RWPE1 (cell line): Measurements from ENCODE around the gene OTOG.

Experiments used
- CTCF ChIA-PET: fragments of 350-600 bp; sonication (Branson Sonifier 250); formaldehyde crosslinking; extraction: SDS; loops from one replicate; lab custom pipeline; 2021; lab: Yijun Ruan, JAX
- POLR2A ChIA-PET: fragments of 400-600 bp; formaldehyde crosslinking; extraction: SDS; loops from one replicate; lab custom pipeline; 2020; ENCODE audit warnings: antibody characterized with exemption; ENCODE audit not compliant: low non-redundant PET; lab: Yijun Ruan, JAX
- DNase-seq: peaks from one replicate; pipeline ENCODE4 v3.0.0; 2012; ENCODE audit warnings: low spot score
- H3K27ac ChIP-seq: fragments of 450-650 bp; 2 replicates; pipeline ENCODE4 v1.5.1; 2017
- TF ChIP-seq, protein P1 (sequence below): fragments of 450-650 bp; conservative IDR thresholded peaks from 2 replicates; pipeline ENCODE4 v1.5.1; 2017; ENCODE audit warnings: low read depth, mild to moderate bottlenecking

Gene OTOG

GRCh38 chr11:17547932-17548331 is 873 bp downstream of the OTOG start:
- no peak overlapping the region for H3K27ac ChIP-seq
- CTCF ChIA-PET = interaction anchor here (0.6 to 0.7 kb wide), 2 partner anchors 25 to 83 kb away, joined by 3 read pairs; no protein-coding TSS in a partner anchor
- POLR2A ChIA-PET = no interaction called here
- TF ChIP-seq, protein P1, sequence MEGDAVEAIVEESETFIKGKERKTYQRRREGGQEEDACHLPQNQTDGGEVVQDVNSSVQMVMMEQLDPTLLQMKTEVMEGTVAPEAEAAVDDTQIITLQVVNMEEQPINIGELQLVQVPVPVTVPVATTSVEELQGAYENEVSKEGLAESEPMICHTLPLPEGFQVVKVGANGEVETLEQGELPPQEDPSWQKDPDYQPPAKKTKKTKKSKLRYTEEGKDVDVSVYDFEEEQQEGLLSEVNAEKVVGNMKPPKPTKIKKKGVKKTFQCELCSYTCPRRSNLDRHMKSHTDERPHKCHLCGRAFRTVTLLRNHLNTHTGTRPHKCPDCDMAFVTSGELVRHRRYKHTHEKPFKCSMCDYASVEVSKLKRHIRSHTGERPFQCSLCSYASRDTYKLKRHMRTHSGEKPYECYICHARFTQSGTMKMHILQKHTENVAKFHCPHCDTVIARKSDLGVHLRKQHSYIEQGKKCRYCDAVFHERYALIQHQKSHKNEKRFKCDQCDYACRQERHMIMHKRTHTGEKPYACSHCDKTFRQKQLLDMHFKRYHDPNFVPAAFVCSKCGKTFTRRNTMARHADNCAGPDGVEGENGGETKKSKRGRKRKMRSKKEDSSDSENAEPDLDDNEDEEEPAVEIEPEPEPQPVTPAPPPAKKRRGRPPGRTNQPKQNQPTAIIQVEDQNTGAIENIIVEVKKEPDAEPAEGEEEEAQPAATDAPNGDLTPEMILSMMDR = no peak
- DNase-seq = no peak

GRCh38 chr11:17548444-17548843 is 1.4 kb downstream of the OTOG start:
- no peak for DNase-seq
- no peak overlapping the region for H3K27ac ChIP-seq
- POLR2A ChIA-PET = no interaction called here
- TF ChIP-seq, protein P1 = no peak
- CTCF ChIA-PET = interaction anchor here (0.6 to 0.7 kb wide), 2 partner anchors 24 to 83 kb away, joined by 3 read pairs; no protein-coding TSS in a partner anchor

DNA sequence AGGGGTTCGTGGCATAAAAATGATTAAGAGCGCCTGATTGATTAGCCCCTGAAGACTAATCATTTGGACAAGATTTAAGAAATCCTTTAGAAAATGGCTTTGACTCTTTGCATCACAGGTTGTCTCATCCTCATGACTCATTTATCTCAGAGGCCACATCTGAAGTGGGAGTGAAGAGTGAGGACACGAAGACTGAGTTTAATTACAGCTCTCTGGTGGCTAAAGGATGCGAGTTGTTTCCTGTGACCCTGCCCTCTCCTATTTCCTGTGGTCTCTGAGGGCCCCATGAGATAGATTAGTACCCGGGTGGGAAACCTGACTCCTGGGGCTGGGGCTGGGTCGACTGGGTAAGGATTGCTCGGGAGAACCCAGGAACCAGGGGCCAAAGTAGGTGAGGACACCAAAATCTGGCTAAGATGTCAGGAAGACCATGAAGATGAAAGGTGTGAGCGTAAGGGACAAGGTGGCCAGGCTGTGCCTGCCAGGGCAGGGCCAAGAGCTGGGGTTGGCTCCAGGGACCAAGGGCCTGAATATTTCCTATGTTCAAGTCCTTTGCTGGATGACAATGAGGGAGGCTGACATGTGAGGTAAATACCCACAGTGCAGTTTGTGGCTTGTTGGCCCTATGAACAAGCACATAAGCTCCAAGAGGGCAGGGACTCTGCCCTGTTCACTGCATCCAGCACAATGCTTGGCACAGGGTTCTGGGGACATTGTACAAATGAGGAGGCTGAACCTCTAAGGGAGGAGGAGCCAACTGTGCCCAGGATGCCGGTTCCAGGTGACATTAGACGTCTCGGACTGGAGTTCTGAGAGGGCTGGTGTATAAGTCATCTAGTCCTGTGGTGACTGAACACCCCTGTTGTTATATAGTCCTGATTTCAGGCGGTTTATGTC is 3.6 kb downstream of the OTOG start:
- ChIA-PET POLR2A (no interaction called here), CTCF (interaction anchor here (0.7 kb wide), 1 partner anchor 20 kb away, joined by 5 read pairs; no protein-coding TSS in a partner anchor)
- TF ChIP-seq, protein P1 = no peak
- DNase-seq = peak; percentile 12
- no peak overlapping the region for H3K27ac ChIP-seq

DNA sequence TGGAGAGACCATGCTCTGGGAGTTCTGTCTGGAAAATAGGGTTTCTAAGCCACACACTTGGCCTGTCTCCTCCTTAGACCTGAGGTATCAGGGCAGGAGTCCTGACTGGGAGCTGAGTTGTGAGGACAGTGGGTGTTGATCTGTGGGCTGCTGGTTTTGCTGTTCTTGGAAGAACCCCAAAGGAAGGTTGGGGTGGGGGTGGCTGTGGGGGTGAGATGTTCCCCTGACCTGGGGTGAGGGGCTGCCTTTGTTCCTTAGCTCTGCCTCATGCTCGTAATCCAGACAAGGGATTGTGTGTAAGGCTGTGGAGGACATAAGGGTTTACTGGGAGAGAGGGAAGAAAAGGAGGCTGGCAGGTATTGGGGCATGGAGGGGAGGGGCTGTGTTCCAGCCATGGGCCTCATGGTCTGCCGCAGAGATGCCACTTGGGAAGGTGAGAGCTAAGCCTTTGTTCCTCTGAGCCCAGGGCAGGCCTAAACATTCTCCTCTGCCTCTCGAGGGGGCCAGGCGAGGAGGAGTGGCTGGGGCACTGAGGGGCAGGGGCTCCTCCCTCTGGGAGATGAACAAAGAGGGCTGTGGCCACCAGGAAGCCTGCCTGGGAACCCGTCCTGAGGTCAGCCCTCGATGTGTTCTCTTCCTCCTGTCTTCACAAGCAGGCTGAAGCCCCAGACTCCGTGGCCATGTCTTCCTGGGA is 4.4 kb downstream of the OTOG start:
- ChIA-PET CTCF (interaction anchor here (0.7 kb wide), 1 partner anchor 19 kb away, joined by 5 read pairs; no protein-coding TSS in a partner anchor), POLR2A (no interaction called here)
- H3K27ac ChIP-seq = no peak overlapping the region
- TF ChIP-seq, protein P1 = no peak
- DNase-seq = no peak

DNA sequence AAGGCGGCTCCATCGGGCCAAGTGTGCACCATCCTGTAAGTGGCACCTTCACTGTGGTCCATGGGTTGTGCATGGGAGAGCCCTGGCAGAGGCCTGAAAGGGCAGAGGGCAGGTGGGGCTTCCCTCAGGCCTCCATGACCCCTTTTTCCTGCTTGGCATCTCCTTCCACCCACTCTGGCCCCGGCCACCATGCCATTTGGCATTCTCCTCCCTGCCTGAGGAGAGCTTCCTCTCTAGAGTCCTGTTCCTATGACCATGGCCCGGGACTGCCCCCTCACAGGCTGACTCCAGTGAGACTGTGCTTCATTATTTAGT is 4.9 kb downstream of the OTOG start:
- no peak overlapping the region for H3K27ac ChIP-seq
- CTCF ChIA-PET = no interaction called here
- POLR2A ChIA-PET = no interaction called here
- DNase-seq = no peak
- TF ChIP-seq, protein P1 = no peak

GRCh38 chr11:17552392-17553248 is 5.6 kb downstream of the OTOG start:
- DNase-seq = no peak
- ChIA-PET CTCF (no interaction called here), POLR2A (no interaction called here)
- H3K27ac ChIP-seq = no peak overlapping the region
- TF ChIP-seq, protein P1 = no peak
